ENCODE results near the gene TBC1D24. TPM values are rescaled to one million over a fixed set of nuclear protein-coding genes. Genes with fewer than 3 reads are reported as not detected.
"Not testable (repeated sequence)": the region's sequence is repeated elsewhere in the genome, so short reads cannot be mapped to it uniquely, and the experiment has no call there.

TBC1D24 gene
- total RNA-seq, 1 donor from 2014 or later = 11.5 TPM

GRCh38 chr16:2468233-2468724 lies 6.6 kb upstream of the TBC1D24 start:
- intact Hi-C loops (cut with micrococcal nuclease) = no loop called here

DNA sequence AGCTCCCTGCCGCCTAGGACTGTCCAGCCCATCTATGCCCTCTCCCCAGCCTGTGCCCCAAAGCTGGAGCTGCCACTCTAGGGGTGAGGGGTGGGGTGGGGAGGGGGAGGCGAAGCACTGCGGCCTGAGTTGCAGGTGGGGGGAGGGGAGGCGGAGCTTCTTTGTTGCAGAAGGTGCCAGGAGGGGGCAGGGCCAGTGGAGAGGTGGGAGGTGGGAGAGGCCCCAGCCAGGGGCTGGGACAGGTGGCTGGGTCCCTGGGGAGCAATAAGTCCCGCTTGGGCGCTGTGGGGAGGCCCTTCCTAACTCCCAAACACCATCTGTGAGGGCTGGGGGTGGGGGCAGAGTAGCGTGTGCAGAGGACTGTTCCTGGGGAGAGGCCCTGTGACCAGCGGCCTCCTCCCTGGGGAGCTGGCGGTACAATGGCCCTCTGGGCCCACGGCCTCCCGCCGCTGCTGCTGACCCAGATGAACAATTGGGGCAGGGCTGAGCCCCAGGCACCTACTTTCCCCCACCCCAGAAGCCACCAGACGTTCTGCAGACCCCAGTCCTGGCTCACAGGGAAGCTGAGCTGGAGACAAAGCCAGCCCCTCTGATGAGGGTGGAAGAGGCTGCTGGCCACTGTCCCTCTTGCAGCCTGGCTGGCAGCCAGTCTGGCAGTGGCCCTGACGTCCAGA lies 6.1 kb upstream of the TBC1D24 start:
- intact Hi-C loops (cut with micrococcal nuclease) = no loop called here

- intact Hi-C loops (cut with micrococcal nuclease) = no loop called here
These were observed 5.3 kb upstream of the TBC1D24 start for GRCh38 chr16:2469399-2470233.

GRCh38 chr16:2470234-2470601 lies 4.7 kb upstream of the TBC1D24 start:
- intact Hi-C loops (cut with micrococcal nuclease) = no loop called here

- intact Hi-C loops (cut with micrococcal nuclease) = no loop called here
These were observed 4.3 kb upstream of the TBC1D24 start for GRCh38 chr16:2470603-2471015.

DNA sequence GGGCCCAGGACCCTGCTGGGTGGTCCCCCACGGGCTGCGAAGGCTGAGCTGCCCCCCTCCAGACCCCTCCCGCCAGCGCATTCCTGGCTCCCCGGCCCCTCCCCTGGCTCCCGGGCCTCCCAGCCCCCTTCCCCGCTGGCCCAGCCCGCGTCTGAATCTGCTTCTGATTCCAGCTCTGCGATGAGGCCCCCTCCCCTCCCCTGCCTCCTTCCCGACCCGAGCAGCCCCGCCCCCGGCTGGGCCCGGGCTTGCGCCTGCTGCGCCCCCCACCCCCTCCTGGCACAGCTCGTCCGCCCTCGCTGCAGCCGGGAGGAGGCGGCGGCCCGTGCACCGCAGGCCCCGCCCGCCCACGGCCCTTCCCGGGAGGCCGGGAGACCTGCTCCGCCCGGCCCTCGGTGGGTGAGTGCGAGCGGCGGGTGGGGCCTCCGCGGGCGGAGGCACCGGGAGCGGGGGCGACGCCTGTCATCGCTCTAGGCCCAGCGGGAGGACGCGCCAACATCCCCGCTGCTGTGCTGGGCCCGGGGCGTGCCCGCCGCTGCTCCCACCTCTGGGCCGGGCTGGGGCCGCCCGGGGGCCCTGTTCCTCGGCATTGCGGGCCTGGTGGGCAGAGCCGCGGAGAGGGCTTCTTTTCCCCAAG lies 3.8 kb upstream of the TBC1D24 start, which contains the start of gene NTN3:
Gene NTN3 (plus strand): TSS at position 282 of the 637 bp plus-strand sequence. CDS start 405 bp downstream, outside the sequence.
- intact Hi-C loops (cut with micrococcal nuclease) = no loop called here

DNA sequence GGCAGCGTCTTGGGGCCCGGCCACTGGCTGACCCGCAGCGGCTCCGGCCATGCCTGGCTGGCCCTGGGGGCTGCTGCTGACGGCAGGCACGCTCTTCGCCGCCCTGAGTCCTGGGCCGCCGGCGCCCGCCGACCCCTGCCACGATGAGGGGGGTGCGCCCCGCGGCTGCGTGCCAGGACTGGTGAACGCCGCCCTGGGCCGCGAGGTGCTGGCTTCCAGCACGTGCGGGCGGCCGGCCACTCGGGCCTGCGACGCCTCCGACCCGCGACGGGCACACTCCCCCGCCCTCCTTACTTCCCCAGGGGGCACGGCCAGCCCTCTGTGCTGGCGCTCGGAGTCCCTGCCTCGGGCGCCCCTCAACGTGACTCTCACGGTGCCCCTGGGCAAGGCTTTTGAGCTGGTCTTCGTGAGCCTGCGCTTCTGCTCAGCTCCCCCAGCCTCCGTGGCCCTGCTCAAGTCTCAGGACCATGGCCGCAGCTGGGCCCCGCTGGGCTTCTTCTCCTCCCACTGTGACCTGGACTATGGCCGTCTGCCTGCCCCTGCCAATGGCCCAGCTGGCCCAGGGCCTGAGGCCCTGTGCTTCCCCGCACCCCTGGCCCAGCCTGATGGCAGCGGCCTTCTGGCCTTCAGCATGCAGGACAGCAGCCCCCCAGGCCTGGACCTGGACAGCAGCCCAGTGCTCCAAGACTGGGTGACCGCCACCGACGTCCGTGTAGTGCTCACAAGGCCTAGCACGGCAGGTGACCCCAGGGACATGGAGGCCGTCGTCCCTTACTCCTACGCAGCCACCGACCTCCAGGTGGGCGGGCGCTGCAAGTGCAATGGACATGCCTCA lies 3.1 kb upstream of the TBC1D24 start:
- intact Hi-C loops (cut with micrococcal nuclease) = no loop called here

DNA sequence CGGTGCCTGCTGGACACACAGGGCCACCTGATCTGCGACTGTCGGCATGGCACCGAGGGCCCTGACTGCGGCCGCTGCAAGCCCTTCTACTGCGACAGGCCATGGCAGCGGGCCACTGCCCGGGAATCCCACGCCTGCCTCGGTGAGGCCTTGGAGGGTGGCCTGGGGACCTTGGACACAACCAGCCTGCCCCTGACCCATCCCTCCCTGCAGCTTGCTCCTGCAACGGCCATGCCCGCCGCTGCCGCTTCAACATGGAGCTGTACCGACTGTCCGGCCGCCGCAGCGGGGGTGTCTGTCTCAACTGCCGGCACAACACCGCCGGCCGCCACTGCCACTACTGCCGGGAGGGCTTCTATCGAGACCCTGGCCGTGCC lies 2.5 kb upstream of the TBC1D24 start:
- intact Hi-C loops (cut with micrococcal nuclease) = no loop called here

DNA sequence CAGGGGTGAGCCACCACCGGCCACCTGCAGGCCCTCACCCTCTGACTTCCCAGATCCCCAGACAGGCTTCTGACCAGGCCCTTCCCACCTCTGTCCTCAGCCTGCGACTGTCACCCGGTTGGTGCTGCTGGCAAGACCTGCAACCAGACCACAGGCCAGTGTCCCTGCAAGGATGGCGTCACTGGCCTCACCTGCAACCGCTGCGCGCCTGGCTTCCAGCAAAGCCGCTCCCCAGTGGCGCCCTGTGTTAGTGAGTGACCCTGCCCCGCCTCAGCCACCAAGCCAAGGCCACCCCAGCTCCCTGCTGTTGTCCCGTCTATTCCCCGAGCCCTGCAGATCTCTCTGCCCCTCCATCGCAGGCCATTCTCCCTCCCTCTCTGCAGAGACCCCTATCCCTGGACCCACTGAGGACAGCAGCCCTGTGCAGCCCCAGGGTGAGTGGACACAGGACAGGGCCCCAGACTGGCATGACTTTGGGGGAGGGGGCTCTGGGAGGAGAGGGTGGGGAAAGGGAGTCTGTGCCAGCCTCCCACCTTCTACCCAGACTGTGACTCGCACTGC lies 2.0 kb upstream of the TBC1D24 start:
- intact Hi-C loops (cut with micrococcal nuclease) = no loop called here

- intact Hi-C loops (cut with micrococcal nuclease) = no loop called here
These were observed 1.4 kb upstream of the TBC1D24 start for GRCh38 chr16:2473446-2473926.

GRCh38 chr16:2473999-2474876 lies 689 bp upstream of the TBC1D24 start:
- intact Hi-C loops (cut with micrococcal nuclease) = loop anchor here (1.0 kb wide), 1 partner anchor 15 kb away; no protein-coding TSS in a partner anchor

DNA sequence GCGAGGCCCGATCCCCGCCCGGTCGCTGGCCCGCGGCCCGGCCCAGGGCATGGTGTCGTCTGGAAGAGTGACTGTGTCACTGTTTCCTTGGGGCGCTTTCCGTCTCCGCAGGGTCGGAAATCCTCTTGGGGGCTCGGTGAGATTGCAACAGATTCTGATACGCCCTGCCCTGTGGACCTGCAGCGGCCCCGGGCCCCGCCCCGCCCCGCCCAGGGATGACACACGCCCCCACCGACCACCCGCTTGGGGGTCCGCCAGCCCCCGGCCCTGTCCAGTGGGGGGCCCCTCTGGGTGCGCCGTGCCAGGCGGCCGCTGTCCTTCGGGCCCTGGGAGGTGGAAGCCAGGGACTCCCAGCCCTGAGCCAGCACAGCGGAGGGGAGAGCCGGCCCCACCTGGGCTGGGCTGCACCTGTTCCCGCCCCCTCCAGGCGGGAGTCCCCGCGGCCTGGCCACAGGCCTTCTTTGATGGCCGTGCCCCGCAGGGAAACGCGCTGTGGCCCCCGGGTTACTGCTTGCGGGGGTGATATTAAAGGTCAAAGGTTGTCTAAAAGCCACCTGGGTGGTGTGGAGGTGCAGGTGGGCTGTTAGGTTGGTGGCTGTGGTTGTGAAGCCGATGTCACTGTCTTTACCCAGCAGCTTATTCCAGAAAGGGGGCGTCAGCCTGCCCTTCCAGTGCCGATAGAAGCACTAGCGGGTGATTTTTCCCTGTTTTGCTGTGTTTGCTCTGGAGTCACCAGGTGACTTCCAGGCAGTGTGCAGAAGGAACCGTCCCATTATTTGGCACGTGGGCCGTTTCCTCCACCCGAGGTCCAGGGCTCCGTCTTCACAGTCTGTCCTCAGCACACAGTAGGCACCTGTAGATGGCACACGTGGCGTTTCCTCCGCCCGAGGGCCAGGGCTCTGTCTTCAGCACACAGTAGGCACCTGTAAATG lies 752 bp downstream of the TBC1D24 start:
- intact Hi-C loops (cut with micrococcal nuclease) = no loop called here

DNA sequence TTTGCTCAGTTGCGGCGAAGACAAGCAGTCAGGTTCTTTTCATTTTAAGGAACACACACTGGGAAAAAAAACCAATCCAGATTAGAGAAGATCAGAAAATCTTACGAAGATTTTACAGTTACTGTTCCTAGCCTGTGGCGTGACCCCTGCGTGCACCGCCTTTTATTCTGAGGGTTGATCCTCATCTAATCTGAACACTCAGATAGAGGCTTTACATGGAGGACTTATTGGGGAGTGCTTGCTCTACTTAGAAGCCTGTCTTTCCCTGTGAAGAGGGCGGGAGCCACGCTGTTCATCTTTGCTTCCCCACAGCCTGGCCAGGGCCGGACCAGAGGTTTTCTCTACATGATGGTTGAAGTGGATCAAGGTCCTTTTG lies 1.4 kb downstream of the TBC1D24 start:
- intact Hi-C loops (cut with micrococcal nuclease) = no loop called here

- intact Hi-C loops (cut with micrococcal nuclease) = no loop called here
These were observed 1.8 kb downstream of the TBC1D24 start for GRCh38 chr16:2476741-2477140.

DNA sequence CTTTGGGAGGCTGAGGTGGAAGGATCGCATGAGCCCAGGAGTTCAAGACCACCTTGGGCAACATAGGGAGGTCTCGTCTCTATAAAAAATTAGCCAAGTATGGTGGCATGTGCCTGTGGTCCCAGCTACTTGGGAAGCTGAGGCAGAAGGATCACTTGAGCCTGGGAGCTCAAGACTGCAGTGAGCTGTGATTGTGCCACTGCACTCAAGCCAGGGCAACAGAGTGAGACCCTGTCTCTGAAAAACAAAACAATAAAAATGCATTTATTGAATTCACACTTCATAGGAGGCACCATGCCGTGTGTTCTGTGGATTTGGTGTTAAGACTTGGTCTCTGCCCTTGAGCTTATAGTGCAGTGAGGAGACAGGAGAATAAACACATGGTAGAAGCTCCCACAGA lies 2.4 kb downstream of the TBC1D24 start:
- intact Hi-C loops (cut with micrococcal nuclease) = no loop called here

- intact Hi-C loops (cut with micrococcal nuclease) = no loop called here
These were observed 3.4 kb downstream of the TBC1D24 start for GRCh38 chr16:2478279-2478678.

GRCh38 chr16:2479996-2480395 lies 5.1 kb downstream of the TBC1D24 start:
- intact Hi-C loops (cut with micrococcal nuclease) = not testable (repeated sequence)

DNA sequence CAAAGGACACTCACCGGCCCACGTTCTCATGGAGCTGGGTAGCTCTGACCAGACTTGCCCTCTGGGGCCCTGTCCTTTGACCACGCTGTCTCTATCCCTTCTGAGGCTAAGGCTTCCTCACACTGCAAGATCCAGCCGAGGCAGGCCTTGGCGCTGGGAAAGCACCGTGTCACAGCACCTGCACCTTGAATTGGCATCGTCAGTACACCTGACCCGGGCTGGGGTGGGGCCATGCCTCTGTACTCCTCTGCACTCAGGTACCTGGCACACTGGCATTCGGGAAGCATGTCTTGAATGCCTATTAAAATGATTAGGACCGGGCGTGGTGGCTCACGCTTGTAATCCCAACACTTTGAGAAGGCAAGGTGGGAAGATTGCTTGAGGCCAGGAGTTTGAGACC lies 6.0 kb downstream of the TBC1D24 start:
- intact Hi-C loops (cut with micrococcal nuclease) = no loop called here

DNA sequence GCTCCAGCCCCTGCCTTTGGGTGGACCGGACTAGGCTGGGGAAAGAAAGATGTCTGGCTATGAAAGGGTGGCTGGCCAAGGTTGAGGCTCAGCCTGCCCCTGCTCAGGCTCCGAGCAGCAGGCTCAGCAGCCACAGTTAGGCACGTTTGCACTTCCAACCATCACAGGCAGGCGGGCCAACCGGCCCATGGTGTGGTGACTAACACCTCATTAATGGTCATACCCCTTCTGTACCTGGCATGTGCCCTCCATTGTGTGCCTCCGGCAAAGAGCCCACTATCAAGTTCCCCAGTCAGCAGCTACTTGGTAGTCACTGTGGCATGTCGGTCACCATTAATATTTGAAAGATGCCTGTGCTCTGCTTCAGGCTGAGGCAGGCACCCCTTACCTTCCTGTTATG lies 6.7 kb downstream of the TBC1D24 start:
- intact Hi-C loops (cut with micrococcal nuclease) = no loop called here
